ENCODE data around the gene POLL.

DNA sequence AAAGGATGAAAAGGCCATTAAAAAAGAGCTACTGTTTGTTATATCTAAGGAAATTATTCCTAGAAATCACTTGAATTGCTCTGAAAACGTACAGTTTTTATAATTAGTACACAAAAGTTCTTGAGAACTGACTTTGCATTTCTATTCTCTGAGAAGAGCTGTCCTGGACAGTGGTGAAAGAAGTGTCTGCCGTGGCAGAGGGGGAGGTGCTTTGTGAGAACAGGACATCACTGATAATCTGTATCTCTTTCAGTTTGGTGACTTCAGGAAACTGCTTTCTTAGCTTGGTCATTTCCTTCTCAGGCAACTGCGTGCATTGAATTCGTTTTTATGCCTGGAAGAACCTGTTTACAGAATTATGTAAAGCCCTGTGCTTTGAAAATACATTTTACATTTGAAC is 52.1 kb downstream of the POLL start:
- TF ChIP-seq REST (IDR thresholded peaks at IDR 0.05; ENCODE audit: insufficient replicate concordance, low read depth), result no peak
- TF ChIP-seq, protein P1, sequence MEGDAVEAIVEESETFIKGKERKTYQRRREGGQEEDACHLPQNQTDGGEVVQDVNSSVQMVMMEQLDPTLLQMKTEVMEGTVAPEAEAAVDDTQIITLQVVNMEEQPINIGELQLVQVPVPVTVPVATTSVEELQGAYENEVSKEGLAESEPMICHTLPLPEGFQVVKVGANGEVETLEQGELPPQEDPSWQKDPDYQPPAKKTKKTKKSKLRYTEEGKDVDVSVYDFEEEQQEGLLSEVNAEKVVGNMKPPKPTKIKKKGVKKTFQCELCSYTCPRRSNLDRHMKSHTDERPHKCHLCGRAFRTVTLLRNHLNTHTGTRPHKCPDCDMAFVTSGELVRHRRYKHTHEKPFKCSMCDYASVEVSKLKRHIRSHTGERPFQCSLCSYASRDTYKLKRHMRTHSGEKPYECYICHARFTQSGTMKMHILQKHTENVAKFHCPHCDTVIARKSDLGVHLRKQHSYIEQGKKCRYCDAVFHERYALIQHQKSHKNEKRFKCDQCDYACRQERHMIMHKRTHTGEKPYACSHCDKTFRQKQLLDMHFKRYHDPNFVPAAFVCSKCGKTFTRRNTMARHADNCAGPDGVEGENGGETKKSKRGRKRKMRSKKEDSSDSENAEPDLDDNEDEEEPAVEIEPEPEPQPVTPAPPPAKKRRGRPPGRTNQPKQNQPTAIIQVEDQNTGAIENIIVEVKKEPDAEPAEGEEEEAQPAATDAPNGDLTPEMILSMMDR (IDR thresholded peaks at IDR 0.05; ENCODE audit: insufficient read depth, low read length), result no peak
- TF ChIP-seq GABPA (IDR thresholded peaks at IDR 0.05; ENCODE audit: low read depth), result no peak
- TF ChIP-seq POLR2AphosphoS5 (IDR thresholded peaks at IDR 0.05; ENCODE audit: low read depth), result no peak
- no peak for TF ChIP-seq SPI1 (IDR thresholded peaks at IDR 0.05; ENCODE audit: borderline replicate concordance, low read depth)
